Body of pancreas (tissue), 4 donors: Measurements from ENCODE around the gene DHCR7.

Source experiments
- CTCF ChIP-seq, 7 experiments: fragments of 450-650 bp in 4 of 7; fragments of 200-600 bp in 3 of 7; sonication (generic) in 3 of 7; IDR thresholded peaks; one replicate each; pipeline ENCODE4 v1.5.1; 2016 to 2019; ENCODE audit warnings: antibody characterized with exemption in 7 of 7
- POLR2A ChIP-seq, 3 donors: fragments of 450-650 bp; IDR thresholded peaks; one replicate each; pipeline ENCODE4 v1.6.1; 2016; ENCODE audit warnings: antibody characterized with exemption in 3 of 3, mild to moderate bottlenecking in 2 of 3

- TF ChIP-seq CTCF (IDR thresholded peaks at IDR 0.05) (no peak), POLR2A (IDR thresholded peaks at IDR 0.05) (no peak)
These were observed 25.5 kb upstream of the DHCR7 start for GRCh38 chr11:71473793-71474080.
